HG03558 (cell line): Measurements from ENCODE around the gene OR4A15.

Experiments used
- ATAC-seq: cut with Tn5 transposase; IDR thresholded peaks from one replicate; pipeline ENCODE4 v1.9.1; 2021; ENCODE audit warnings: moderate number of reproducible peaks; ENCODE audit not compliant: unreplicated experiment; ENCODE audit errors: extremely low read depth

The OR4A15 gene

GRCh38 chr11:55367674-55368073 is at the start of gene OR4A15:
OR4A15 (plus strand) TSS chr11:55367974; CDS start chr11:55367974, 0 bp downstream.
- no peak for ATAC-seq

GRCh38 chr11:55324500-55324899 is 43.3 kb upstream of the OR4A15 start:
- ATAC-seq, result no peak

- ATAC-seq, result no peak
Measured at GRCh38 chr11:55342901-55343300, 24.9 kb upstream of the OR4A15 start, which contains the start of gene OR4A16. OR4A16 (plus strand) TSS chr11:55343201; CDS start chr11:55343201, 0 bp downstream.

- no peak for ATAC-seq
Measured at GRCh38 chr11:55345306-55345705, 22.5 kb upstream of the OR4A15 start.

GRCh38 chr11:55349032-55349431 is 18.7 kb upstream of the OR4A15 start:
- ATAC-seq, result no peak

- no peak for ATAC-seq
Measured at GRCh38 chr11:55357560-55358184, 10.1 kb upstream of the OR4A15 start.

- ATAC-seq, result no peak
Measured at GRCh38 chr11:55401011-55401410, 33.2 kb downstream of the OR4A15 start.
